GM10266 (cell line): ENCODE measurements around the gene KIAA1586.

ENCODE experiments used
- DNase-seq: peaks from one replicate; pipeline ENCODE4 v3.0.0; 2012; ENCODE audit errors: extremely low spot score
- CTCF ChIP-seq: IDR thresholded peaks from 2 replicates; pipeline ENCODE4 v1.5.1; 2012; ENCODE audit warnings: mild to moderate bottlenecking, low read depth; ENCODE audit not compliant: control insufficient read depth, insufficient read depth; ENCODE audit errors: missing control alignments

The KIAA1586 gene

GRCh38 chr6:57017841-57018240 lies 28.7 kb upstream of the KIAA1586 start:
- TF ChIP-seq CTCF: no peak
- no peak for DNase-seq

GRCh38 chr6:57019434-57019833 lies 27.1 kb upstream of the KIAA1586 start:
- no peak for TF ChIP-seq CTCF
- DNase-seq: no peak

- DNase-seq: peak; percentile 56
- TF ChIP-seq CTCF: peak; percentile 47
Measured at GRCh38 chr6:57021086-57021720, 25.3 kb upstream of the KIAA1586 start.

- TF ChIP-seq CTCF: no peak
Measured at GRCh38 chr6:57024321-57024720, 22.2 kb upstream of the KIAA1586 start.

GRCh38 chr6:57024775-57025174 lies 21.7 kb upstream of the KIAA1586 start:
- DNase-seq: no peak
- no peak for TF ChIP-seq CTCF

More at GRCh38 chr6:57024321-57024720, 22.2 kb upstream of the KIAA1586 start:
- no peak for DNase-seq

GRCh38 chr6:57026001-57026400 lies 20.5 kb upstream of the KIAA1586 start:
- no peak for TF ChIP-seq CTCF
- no peak for DNase-seq

- no peak for DNase-seq
- TF ChIP-seq CTCF: no peak
Measured at GRCh38 chr6:57027301-57027700, 19.2 kb upstream of the KIAA1586 start.
